Stimulated activated CD8-positive, alpha-beta memory T cell treated with anti-CD3 and anti-CD28 coated beads, Interleukin-4, amount 100 ng/mL, for 4 hours (primary cell): ENCODE data around the gene FZD7.

ENCODE experiments used
- DNase-seq, 2 donors: peaks; one replicate each; pipeline ENCODE4 v3.0.0-alpha.2; 2020; ENCODE audit warnings: low read depth in 2 of 2, low spot score in 1 of 2

FZD7 gene

DNA sequence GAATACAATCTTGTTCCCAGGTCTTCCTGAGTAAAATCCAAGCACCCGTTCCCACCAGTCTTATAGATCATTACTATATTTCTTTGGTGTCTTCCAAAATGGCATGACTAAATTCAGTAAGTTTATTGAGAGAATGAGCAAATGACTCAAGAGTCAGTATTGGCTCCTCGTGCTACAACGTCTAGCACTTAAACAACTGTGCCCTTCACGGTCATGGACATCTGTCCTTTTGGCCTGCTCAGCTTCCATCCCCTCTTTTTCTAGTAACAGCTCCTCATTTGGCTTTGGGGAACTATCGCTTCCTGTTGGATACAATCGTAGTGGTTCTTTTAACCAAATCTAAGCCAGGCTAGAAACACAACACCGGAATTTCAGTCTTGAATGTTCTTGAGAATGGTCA, 24.1 kb upstream of the FZD7 start:
- DNase-seq = no peak

DNA sequence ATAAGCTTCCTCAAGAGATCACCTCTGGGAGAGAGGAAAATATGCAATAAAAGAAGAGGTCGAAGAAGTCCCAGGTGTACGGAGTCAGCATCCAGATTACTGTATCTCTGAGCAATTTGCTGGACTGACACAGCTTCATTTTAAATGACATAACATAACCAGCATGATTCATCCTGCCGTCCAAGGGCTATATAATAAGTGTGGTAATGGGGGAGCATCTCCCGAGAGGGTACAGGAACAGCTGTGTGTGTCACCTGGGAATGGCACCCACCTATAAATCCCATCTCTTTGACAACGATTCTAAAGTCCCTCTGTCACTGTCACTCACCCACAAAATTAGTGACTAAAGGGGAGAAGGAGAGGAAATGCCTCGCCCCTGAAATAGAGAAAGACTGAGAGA, 19.3 kb upstream of the FZD7 start:
- no peak for DNase-seq

DNA sequence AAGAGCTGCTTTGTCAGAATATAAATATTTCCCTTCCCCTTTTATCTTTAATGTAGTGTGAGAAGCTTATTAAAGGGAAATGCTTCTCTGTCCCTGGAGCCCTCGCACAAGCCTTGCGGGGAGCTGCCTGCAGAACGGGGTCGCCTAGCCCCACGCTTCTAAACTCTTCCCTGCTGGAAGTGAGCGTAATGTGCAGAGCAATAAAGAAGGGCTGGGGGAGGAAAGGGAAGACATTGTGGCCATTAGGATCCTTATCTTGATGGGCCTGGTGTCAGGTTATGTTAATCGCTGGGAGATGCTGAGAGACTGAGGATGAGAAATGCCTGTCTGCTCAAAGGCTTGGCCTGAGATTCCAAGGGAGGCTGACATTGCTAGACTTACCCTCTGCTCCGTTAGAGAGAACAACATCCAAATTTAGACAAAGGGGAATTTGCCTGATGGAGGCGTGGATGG, 18.9 kb upstream of the FZD7 start:
- no peak for DNase-seq

DNA sequence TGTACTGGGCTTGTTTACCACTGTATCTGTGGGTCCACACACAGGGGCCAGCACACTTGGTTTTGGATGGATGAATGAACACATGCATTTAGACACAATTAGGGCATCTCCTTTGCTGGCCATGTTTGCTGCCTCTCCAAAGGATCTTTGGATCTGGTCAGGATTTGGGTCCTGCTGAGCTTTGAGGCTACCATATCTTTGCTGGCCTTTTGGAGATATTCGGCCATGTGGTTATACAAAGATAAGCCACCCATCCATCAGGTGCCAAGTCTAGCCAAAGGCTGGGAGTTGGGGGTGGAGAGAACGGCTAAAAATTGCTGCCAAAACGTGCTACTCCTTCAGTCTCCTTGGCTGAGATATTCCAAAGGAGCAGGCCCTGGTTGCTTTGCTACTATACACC, 18.2 kb upstream of the FZD7 start:
- DNase-seq = no peak

DNA sequence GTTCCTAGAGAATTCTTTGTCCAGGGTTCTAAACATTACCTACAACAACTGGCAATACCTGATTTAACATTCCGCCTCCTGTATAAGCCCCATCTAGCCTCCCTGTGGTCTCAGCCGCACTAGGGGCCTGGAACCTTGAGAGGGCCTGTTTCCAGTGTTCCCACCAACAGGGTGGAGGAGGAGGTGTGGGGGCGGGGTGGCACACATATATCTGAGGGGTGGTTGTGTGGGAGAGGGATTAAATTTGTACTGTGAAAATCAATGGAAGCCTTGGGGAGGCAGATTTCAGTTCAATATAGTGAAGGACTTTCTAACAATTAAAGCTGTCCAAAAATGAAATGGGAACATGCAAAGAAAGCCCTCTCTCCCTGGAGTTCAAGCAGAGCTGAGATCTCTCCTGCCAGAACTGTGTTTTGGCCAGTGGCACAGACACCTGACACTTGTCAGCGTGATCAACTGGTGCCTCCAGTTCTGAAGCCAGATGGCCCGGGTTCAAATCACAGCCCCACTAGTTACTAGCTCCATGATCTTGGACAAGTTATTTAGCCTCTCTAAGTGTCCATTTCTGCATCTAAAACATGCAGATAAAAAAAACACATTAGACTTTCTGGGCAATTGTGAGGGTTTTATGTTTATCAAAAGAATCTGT, 17.0 kb upstream of the FZD7 start:
- DNase-seq = no peak

DNA sequence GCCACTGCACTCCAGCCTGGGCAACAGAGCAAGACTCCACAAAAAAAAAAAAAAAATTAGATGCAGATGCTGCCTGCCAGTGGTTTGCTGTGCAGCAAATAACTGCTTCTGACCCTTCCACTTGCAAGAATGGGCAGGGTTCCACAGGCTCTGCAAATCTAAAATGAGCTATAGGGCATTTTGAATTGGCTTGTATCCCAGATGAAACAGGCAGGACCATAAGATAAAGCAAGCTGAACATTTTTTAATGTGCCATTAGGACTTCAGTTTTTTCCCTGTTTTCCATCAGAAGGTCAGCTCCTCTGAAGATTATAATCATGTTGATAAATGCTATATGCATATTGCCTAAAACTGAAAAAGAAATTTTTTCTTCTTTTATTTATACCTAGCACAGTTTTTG, 15.7 kb upstream of the FZD7 start:
- no peak for DNase-seq

DNA sequence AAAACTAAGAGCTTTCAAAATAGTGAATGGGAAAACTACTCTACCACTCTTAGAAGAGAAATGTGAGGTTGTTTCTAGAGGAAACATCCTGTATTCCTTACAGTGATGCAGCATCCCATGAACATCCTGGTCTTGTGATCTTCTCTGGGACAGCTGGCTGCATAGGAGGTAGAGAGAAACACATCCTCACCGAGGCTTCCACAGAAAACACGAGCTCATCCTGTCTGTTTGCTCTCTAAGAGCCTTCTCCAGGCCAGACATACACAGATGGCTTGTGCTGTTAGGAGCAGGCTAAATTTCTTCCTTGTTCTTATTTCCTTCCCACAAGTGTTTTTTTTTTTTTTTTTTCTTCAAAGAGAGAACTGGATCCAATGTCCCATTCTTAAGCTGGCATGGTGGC, 14.7 kb upstream of the FZD7 start:
- DNase-seq = no peak

DNA sequence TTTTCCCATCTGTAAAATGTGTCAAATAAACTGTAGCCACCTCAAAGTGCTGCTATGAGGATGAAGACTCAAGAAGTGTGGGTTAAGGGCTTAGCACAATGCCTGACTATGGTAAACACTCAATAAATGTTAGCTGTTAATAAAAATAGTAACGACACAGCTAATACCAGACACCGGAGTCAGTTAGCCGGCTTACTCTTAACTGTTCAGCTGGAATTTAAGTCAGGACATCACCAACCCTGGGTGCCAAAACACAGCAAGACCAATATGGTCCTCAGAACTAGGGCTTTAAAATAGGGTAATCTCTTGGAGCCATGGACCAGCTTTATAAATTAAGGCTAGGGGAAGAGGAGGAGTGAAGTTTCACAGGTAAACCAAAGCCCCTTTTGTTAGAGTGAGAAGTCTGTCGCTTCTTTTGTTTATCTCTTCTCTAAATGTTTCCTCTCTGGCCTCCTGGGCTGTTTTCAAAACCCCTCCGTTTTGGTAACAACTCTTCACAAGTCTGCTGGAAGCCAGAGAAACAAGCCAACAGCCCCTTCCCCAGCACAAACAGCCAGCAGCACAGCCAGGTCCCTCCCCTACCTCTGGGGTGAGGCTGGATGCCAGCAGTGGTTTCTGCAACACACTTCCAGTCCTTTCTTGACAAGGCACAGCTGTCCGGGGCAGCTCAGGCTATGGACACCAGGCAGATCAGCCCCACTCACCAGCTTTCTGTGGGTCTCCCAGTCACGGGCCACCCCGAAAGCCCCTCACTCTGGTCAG, 13.8 kb upstream of the FZD7 start:
- no peak for DNase-seq

DNA sequence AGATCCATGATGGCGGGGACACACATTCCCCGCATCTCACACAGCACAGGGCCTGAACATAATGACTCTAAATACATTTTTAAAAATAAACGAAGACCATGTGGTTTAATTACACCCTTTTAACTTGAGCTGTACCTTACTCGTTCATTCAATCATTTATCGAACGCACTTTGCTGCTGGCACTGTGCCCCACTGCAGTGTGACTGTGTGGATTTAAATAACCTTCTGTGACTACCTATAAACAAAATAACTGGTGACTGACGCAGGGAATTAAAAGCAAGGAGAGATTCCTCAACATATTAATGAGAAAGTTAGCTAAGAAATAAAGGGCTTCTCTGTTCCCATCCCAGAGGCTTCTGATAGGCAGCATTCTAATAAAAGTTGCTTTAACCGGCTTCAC, 10.9 kb upstream of the FZD7 start:
- DNase-seq = no peak

DNA sequence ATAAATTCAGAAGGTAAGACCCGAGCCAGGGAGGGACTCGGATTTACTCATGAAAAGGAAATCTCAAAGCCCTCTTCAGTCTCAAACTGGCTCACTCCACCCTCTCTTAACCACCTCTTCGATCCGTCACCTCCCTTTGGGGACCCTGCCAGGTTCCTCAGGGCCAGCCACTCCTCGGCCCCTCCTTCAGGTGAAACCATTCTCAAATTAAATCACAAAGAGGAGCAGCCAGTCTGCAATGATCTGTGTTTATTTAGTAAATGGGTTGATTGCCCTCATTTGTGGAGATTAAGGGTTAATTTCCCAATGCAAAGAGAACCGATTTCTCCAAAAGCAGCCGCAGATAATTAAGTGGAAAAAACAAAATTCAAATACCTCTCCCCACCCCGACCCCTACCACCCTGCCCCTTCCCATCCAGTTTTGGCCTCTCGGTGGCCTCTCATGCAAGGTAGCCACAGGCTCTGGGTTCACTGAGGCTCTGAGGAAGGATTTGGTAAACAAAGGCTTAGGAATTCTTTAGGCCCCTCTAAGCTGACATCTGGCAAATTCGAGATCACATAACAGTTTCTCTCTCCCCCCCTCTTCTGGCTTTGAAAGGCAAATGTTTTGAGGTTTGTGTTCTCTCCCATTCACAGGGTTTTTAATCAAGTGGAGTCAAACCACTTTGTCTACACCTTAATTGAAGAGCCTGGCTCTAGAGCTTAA, 10.3 kb upstream of the FZD7 start:
- DNase-seq = no peak

DNA sequence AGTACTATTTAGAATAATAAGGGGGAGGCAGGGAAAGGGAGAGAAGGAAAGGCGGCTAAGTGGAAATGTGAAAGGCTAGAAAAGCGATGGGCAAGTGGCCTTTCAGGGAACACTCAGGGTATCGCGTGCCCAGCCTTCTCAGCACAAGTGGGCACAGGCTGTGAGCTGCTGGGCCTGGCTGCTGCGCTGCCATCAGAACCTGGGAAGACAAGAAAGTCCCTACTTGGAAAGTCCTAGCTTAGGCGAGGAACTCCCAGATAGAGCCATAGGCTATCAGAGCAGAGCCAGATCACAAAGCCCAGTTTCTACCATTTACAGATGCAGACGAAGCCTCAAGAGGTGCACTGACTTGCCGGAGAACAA, 9.8 kb upstream of the FZD7 start:
- DNase-seq = no peak

DNA sequence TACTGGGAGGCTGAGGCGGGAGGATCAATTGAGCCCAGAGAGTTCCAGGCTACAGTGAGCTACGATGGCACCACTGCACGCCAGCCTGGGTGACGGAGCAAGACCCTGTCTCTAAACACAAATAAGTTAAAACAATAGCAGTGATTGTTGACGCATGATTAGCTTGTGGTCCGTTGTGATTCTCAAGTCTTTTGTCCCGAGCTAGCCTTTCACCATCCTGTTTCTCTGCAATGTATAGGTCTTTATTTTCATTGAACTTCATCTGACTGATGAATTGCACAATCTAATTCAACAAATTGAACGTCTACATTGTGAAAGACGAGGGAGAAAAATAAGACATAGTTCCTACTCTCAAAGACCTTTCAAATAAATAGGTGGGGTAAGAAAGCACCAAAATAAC, 8.8 kb upstream of the FZD7 start:
- DNase-seq = no peak

DNA sequence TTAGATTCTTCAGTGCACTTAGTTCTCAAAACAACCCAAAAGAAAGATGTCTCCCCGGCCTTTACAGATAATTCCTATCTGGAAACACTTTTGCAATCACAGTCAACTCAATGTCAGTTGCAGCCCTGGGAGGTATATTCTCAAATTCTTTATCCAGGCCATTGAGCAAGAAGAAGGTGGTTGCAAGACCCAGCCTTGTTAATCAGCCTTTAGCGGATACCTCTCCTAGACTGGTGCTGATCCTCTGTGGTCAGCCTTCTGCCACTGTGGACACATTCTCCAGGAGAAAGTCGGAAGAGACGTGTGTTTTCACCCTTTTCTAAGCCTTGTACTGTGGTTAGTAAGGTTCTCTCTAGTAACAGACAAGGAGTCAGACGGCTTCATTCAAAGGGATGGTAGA, 7.8 kb upstream of the FZD7 start:
- DNase-seq = no peak

DNA sequence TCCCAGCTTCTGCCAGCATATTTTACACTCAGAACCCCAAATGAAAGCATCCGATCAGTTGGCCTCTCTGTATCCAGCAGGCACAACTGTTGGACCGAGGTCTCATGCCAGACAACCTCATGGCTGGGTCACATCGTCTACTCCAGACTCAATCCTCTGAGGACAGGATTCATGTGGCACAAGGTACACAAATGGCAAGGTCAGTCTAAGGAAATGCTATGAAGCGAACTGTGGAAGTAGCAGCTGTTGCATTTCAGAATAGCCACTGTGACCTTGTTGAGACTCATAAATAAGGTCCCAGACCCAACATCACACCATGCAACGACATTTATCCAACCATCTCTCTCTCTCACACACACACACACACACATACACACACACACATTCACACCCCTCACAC, 7.1 kb upstream of the FZD7 start:
- no peak for DNase-seq

DNA sequence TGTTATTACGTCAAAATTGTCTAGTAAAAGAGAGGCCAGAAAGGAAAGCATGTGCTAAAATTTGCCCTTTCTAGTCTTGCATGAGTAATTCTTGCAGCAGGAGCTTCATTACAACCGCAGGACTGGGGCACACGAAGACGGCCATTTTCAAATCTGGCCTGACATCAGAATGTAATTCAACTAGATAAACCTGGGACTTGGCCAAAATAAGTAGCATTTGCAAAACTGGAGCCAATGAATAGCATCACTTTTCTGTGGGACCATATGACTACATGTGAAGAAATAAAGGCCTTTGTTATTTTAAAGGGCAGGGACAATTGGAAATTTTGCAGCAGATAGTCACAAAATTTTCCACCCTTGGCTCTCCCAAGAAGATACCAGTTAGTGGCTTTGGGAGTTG, 3.0 kb upstream of the FZD7 start:
- DNase-seq = no peak

DNA sequence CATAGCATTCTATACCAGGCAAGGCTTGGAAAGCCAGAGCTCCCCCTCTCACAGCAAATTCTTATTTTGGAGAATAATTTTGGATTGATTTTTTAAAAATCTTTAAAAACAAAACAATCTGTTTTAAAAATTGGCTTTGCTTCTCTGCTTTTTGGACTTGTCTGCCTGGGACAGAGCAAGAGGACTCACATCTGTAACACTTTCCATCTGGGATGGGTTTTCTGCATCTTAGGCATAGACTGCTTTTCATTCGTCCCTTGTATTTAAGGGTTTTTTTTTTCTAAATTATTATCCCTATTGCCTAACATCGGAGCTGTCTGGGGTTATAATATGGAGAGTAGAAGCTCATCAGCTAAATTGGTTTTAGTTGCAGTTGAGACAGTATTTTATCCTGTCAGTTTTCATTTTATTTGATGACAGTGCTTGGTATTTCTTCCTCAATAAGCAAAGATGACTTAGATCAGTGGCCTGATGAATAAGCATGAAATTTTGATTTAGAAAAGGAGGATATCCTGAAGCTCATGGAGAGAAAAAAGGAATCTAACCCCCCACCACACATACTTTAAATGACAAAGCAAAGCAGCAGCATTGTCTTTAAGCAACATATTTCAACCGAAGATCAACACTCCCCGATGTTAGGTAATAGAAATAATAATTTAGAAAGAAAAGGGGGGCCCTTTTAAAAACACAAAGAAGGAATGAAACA, 2.3 kb upstream of the FZD7 start:
- DNase-seq = no peak

DNA sequence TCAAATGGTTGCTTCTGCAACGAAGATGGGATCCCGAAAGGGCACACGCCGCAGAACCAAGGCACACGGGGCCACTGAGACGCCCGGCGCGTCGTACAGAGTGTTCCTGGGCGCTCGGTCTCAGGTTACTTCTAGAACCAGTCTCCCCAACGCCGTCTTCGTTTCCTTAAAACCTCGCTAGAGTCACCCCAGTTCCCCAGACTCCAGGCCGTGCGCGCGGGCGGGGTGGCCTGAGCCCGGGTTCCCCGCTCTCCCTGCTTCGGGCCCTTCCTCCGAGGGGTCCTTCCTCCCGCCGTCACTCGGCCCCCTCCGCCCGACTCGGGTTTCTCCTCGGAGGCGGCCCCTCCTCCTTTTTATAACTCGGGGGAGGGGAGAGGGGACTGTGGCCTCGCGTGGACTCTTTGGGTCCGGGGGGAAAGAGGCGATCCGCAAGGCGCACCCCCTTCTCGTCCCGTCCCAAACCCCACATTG, 774 bp upstream of the FZD7 start:
- DNase-seq = no peak

DNA sequence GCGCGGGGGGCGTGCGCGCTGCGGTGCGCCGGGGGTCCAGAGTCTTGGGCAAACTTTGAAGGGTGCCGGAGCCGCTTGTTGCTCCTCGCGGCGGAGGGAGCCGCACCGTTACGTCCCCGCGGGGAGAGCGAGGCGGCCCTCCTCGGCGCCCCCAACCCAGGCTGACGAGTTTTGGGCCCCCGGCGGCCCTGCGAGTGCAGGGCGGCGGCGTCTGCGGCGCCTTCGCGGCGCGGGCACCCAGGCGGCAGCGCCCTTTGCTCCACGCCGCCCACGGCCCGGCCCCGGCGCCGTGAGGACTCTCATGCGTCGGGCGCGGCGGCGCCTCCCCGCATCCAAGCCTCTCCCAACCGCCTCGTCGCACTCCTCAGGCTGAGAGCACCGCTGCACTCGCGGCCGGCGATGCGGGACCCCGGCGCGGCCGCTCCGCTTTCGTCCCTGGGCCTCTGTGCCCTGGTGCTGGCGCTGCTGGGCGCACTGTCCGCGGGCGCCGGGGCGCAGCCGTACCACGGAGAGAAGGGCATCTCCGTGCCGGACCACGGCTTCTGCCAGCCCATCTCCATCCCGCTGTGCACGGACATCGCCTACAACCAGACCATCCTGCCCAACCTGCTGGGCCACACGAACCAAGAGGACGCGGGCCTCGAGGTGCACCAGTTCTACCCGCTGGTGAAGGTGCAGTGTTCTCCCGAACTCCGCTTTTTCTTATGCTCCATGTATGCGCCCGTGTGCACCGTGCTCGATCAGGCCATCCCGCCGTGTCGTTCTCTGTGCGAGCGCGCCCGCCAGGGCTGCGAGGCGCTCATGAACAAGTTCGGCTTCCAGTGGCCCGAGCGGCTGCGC, 814 bp downstream of the FZD7 start:
- DNase-seq = no peak

DNA sequence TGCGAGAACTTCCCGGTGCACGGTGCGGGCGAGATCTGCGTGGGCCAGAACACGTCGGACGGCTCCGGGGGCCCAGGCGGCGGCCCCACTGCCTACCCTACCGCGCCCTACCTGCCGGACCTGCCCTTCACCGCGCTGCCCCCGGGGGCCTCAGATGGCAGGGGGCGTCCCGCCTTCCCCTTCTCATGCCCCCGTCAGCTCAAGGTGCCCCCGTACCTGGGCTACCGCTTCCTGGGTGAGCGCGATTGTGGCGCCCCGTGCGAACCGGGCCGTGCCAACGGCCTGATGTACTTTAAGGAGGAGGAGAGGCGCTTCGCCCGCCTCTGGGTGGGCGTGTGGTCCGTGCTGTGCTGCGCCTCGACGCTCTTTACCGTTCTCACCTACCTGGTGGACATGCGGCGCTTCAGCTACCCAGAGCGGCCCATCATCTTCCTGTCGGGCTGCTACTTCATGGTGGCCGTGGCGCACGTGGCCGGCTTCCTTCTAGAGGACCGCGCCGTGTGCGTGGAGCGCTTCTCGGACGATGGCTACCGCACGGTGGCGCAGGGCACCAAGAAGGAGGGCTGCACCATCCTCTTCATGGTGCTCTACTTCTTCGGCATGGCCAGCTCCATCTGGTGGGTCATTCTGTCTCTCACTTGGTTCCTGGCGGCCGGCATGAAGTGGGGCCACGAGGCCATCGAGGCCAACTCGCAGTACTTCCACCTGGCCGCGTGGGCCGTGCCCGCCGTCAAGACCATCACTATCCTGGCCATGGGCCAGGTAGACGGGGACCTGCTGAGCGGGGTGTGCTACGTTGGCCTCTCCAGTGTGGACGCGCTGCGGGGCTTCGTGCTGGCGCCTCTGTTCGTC, 1.7 kb downstream of the FZD7 start:
- DNase-seq = no peak

DNA sequence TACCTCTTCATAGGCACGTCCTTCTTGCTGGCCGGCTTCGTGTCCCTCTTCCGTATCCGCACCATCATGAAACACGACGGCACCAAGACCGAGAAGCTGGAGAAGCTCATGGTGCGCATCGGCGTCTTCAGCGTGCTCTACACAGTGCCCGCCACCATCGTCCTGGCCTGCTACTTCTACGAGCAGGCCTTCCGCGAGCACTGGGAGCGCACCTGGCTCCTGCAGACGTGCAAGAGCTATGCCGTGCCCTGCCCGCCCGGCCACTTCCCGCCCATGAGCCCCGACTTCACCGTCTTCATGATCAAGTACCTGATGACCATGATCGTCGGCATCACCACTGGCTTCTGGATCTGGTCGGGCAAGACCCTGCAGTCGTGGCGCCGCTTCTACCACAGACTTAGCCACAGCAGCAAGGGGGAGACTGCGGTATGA, 2.3 kb downstream of the FZD7 start:
- no peak for DNase-seq
